ENCODE measurements around the gene PHETA2.
"Not testable (repeated sequence)": the region's sequence is repeated elsewhere in the genome, so short reads cannot be mapped to it uniquely, and the experiment has no call there.

Gene PHETA2

DNA sequence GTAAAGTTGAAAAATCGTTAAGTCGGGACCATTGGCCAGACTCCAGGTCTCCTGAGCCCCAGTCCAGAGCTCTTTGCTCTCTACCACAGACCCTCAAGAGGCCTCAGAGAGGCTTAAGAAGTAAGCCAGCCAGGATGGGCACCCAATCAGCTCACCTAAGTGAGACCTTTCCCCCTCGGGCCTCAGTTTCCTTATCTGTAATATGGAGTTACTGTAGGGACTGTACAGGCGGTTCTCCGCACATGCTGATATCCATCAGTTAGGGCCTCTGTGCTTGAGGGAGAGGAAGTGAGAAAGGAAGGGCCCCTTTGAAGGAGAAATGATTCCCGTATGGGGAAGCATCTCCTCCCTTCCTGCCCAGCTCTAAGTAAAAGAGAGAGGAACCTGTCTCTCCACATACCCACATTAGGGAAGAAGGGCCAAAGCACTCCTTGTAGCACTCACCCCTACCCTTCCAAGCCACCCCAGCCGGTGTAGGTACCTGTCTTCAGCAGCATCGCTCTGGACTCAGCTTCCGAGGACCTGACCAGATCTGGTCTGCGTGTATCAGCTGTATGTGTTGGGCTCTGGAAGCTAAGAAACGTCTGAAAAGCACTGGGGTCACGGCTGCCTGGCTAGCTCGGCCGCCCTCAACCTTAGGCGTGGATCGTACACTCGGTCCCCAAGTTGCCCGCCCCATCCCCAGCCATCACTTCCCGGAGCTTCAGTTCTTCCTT lies 4.1 kb upstream of the PHETA2 start:
- no peak for DNase-seq (ENCODE audit: low read depth)

DNA sequence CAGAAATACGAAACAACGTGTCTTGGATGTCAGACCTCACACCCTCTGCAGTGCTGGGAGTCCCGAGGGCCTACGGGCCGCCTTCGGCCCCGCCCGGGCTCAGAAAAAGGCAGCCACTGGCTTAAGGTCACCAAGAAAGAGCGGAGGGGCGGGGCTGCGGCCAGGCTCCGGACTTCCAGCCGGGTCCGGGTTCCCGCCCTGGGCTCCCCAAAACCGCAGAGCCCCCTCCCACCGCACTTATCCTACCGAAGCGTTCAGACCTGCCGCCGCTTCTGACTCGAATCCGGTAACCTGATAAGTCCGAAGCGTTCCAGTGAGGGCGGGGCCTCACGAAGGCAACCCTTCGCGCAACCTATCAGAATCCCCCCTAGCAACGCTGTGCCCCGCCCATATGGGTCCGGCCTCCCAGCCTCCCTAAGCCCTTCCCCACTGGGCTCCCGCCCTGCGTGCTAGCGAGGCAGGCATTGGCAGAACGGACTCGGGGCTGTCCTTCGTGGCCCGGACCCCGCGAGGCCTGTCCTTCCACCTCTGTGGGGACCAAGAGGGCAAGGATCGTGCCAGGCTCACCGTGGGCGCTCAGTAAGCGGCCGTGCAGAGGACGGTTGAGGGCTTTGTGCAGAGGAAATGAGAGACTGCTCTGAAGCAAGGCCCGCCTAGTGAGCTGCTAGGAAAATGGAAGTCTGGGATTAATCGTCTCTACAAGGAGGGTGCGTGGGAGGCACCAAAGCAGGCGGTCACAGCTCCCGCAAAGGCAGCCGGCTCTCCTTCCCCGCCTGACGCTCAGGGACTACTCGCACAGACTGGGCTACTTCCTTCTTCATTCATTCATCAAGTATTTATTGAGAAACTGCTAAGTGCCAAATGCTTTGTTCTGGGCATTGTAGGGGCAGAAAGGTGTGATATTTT lies 3.3 kb upstream of the PHETA2 start, which contains the start of gene NAGA:
NAGA (minus strand) TSS at position 296 of the 906 bp plus-strand sequence. CDS start 515 bp downstream, outside the sequence.
- peak; percentile 83 for DNase-seq (ENCODE audit: low read depth)

DNA sequence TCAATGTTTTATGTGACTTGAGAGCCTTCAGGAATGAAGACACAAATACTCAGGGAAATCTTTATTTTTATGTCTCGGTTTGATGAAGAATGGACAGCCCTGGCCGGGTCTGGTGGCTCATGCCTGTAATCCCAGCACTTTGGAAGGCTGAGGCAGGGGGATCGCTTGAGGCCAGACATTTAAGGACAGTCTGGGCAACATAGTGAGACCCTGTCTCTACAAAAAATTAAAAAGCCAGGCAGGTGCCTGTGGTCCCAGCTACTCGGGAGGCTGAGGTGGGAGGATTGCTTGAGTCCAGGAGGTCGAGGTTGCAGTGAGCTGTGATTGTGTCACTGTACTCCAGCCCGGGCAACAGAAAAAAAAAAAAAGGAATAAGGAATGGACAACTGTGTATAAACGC lies 2.5 kb upstream of the PHETA2 start:
- DNase-seq (ENCODE audit: low read depth): not testable (repeated sequence)

DNA sequence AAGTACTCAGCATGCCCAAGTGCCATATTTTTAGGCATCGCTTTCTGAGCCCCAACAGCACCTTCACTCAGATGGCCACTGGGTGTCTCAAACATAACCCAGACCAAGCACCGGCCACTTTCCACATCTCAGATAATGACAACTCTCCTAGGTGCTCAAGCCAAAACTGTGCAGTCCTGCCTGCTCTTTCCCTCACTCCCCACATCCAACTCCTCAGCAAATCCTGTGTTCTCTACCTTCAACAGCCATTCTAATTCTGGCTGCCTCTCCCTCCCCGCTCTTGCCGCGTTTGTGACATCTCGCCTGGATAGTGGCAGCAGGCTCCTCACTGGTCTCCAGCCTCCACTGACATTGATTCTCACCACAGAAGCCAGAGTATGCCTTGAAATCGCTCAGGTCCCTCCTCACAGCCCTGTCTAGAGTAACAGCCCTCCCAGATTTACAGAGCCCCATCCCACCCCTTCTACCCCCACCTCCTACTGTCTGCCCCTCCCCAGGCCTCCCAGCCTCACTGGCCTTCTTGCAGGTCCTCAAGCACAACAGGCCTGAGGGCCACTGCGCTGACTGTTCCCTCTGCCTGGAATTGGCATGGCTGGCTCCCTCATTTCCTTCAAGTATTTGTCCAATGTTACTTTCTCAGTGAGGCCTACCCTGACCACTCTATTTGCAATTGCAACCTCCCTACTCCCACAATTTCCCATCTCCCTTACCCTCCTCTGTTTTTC lies 1.3 kb upstream of the PHETA2 start:
- no peak for DNase-seq (ENCODE audit: low read depth)

DNA sequence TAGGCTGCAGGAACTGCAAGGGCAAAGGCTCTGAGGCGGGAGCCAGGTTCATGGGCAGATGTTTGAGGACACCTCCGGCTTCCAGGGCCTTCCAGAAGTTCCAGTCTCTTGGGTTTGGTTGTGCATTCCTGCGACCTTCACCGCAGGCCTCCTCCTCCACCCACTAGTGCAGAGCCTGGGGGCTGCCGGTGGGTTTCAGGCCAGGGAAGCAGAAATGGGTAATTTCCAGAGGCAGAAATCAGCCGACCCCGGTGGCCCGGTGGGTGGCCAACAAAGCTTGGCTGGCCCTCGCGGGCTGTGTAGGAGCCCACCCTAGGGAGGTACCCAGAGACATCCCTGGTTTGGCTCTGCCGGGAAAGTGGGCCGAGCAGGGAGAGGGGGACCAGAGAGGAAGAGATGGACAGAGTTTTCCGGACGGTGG lies 417 bp upstream of the PHETA2 start:
- no peak for DNase-seq (ENCODE audit: low read depth)

DNA sequence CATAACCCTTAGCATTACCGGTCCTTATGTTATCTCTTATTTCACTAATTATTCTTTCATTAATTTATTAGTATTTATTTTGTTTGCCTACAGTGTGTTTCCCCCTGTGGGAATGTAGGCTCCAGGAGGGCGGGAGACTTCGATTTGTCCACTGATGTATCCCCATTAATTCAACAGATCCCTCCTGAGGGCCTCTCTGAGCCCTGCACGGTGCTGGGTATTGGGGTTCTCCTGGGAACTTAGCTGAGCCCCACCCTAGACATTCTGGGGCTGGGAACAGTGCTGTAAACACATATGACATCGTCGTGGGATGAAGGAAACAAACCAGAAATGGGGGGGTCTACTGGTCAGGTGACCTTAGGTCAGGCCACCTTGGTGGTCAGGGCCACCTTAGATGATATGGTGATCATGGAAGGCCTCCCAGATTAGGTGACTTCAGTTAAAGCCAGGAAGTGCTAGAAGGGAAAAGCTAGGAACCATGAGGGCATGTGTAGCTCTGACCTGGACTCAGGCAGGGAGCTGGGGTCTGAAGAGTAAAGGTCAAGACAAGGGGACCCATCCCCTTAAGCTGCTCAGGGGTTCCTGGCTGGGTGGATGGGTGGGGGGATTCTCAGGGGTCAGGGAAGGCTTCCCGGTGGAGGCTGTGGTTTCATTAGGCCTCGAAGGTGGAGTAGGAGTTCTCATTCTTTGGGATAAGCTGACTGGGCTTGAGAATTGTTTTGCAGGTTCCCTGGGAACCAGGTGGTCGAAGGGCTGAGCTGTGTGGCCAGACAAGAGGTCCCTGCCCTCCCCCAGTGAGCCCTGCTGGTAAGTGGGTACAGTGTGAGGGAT lies 1.0 kb downstream of the PHETA2 start:
- no peak for DNase-seq (ENCODE audit: low read depth)

DNA sequence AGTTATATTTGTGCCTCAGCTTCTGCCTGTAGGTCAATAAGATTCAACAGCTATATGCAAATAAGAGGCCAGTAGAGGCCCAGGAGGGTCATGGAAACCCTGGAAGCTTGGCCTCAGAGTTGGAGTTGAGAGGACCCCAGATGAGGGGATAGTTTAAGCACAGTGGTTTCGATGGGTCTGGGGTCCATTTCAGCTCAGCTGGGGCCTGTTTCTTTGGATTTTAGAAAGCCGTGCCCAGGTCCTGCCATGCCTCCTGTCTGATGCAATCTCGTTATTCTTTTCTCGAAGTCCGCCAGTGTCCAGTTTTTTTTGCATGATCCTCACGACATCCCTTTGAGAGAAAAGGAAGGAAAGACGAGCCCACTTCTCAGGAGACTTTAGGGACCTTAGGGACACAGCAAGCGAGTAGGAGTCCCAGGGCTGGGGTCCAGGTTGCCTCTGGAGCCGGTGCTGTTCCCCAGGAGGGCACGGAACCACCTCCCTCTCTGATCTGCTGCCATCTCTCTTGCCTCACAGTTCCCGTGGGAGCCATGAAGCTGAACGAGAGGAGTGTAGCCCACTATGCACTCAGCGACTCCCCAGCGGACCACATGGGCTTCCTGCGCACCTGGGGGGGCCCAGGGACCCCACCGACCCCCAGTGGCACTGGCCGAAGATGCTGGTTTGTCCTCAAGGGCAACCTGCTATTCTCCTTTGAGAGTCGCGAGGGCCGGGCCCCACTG lies 2.9 kb downstream of the PHETA2 start:
- DNase-seq (ENCODE audit: low read depth): no peak

DNA sequence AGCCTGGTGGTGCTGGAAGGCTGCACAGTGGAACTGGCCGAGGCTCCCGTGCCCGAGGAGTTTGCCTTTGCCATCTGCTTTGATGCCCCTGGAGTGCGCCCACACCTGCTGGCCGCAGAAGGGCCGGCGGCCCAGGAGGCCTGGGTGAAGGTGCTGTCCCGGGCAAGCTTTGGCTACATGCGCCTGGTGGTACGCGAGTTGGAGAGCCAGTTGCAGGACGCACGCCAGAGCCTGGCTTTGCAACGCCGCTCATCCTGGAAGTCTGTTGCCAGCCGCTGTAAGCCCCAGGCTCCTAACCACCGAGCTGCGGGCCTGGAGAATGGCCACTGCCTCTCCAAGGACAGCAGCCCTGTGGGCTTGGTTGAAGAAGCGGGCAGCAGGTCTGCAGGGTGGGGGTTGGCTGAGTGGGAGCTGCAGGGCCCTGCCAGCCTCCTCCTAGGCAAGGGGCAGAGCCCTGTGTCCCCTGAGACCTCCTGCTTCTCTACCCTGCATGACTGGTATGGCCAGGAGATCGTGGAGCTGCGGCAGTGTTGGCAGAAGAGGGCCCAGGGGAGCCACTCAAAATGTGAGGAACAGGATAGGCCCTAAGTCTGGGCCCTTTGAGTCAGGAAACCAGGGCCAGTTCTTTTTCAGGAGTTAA lies 3.6 kb downstream of the PHETA2 start:
- DNase-seq (ENCODE audit: low read depth): no peak

DNA sequence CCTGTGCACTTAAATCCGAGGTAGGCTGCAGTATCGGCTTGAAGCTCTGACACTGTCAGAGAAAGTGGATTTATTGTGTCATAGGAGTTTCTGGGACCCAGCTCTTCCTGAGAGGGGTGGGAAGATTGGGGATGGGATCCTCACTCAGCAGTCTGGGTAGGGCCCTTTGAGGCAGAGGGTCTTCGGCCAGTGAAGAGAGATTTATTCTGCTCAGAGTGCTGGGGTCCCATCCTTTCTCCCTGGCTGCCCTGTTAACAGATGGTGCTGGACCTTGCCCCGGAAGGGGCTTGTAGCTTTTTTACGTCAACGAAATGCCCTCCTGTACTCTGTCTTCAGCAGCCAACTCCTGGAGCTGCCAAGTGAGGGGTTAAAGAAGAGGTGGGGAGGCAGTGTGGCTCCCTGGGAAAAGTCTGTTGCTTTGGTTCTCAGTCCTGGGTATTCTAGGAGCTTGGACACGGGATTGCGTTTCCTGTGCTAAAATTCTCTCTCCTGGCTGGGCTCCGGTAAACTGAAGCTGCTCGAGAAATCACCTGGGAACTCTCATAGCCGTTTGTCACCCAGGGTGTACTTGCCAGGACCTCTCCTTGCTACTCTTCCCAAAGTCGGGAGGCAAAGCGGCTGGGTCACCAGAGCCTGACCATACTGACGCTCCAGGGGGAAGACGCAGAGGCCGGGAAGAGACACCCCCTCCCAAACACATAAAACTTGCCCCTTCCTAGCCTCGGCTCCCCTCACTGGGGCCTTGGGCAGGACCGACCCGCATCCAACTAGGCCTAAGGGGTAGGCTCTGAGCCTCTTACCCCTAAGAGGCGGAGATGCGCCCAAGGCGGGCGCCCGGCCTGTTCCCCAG lies 4.6 kb downstream of the PHETA2 start:
- no peak for DNase-seq (ENCODE audit: low read depth)

DNA sequence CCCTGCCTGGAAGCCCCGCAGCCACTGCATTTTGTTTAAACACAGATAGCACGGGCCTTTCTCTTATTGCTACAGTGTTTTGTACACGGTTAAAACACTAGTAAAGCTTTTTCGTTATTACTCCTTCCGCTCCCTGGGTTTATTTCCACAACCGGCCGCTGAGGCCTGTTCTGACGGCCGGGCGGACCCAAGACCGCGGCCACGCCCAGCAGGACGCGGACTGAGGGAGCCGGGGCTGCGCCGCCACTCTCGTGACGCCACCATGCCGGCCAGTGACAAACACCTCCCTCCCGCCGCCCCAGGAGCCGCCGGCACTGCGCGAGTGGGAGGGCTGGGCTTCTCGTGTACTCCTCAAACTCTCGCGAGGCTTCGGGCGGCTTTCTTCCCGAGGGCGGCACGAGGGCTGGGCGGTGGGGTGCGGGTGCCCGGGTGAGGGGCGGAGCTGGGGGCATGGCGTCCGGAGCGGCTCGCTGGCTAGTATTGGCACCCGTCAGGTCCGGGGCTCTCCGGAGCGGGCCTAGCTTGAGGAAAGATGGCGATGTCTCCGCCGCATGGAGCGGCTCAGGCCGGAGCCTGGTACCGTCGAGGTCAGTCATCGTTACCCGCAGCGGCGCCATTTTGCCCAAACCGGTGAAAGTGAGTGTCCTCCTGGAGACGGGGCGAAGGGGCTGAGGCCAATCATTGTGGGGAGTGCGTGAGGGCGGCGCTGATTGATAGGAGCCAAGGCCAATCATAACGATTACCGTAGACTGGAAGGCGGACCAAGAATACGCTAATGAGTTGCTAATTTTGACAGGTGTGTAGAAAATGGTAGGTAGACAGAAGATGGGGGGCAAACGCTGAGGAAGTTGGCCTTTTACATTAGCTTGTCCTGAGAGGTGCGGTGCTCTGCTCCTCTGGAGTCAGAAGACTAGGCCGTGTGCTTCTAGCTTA lies 5.5 kb downstream of the PHETA2 start, which contains the start of gene SMDT1:
SMDT1 (plus strand) TSS at position 382 of the 933 bp plus-strand sequence; CDS start at position 451, 69 bp downstream.
- DNase-seq (ENCODE audit: low read depth): peak; percentile 94

DNA sequence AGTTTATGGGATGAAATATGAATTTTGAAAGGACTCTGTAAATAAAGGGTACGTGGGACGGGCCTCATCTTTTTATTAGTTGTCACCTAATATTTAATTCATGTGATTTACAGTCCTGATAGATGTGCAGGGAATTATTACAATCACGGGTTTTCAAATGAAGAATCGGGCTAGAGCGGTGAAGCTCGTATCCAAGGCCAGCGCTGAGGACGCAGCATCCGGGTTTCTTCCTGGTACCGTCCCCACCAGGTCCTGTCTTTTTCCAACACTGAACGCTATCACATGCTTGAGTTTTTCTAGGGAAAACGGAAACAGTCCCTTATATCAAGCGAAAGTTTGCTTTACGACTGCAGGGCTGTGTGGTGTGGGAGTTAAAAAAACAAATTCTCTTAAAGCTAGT lies 6.2 kb downstream of the PHETA2 start:
- no peak for DNase-seq (ENCODE audit: low read depth)

DNA sequence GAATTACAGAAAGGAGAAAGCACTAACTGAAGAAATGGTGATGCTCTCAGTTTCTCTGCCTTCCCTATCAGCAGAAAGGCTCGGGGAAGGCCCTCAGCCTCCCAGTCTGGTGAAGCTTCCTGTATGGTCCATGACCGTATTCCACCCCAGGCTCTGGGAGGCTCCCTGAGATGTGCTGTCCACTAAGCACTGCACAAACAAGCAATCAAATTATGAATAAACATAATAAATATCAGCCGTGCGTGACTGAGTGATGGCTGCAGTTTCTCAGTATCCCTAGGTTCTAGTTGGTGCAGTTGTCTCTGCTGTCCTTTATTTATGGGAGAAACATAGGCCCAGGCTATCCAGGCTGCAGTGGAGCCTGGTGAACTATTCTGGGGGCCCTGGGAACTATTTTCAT lies 9.1 kb downstream of the PHETA2 start:
- DNase-seq (ENCODE audit: low read depth): no peak

DNA sequence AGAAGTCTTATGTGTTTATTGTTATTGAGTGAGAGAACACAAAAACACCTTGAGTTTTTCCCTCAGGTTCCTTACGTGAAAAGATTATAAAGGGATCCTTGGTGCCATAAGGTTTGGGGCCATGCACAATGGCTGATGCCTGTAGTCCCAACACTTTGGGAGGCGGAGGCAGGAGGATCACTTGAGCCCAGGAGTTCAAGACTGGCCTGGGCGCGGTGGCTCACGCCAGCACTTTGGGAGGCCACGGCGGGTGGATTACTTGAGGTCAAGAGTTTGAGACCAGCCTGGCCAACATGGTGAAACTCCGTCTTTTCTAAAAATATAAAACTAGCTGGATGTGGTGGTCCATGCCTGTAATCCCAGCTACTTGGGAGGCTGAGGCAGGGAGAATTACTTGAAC lies 10.8 kb downstream of the PHETA2 start:
- no peak for DNase-seq (ENCODE audit: low read depth)

DNA sequence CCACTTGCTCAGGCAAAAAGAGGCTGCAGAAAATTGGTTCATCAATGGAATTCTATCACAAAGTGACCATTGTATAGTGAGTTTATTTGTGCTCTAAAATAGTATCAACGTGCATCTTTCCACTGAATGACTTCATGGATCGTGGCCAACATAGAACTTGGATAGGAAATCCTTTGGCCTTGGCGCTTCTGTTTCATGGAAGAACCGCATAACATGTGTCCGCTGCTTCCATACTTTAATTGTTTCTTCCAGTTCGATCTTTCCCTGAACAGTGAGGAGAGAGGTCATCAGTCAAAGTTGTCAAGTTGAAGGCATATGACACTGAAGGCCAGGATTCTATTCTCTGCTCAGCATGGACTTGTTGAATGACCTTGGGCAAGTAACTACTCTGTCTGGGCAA lies 12.0 kb downstream of the PHETA2 start:
- no peak for DNase-seq (ENCODE audit: low read depth)

DNA sequence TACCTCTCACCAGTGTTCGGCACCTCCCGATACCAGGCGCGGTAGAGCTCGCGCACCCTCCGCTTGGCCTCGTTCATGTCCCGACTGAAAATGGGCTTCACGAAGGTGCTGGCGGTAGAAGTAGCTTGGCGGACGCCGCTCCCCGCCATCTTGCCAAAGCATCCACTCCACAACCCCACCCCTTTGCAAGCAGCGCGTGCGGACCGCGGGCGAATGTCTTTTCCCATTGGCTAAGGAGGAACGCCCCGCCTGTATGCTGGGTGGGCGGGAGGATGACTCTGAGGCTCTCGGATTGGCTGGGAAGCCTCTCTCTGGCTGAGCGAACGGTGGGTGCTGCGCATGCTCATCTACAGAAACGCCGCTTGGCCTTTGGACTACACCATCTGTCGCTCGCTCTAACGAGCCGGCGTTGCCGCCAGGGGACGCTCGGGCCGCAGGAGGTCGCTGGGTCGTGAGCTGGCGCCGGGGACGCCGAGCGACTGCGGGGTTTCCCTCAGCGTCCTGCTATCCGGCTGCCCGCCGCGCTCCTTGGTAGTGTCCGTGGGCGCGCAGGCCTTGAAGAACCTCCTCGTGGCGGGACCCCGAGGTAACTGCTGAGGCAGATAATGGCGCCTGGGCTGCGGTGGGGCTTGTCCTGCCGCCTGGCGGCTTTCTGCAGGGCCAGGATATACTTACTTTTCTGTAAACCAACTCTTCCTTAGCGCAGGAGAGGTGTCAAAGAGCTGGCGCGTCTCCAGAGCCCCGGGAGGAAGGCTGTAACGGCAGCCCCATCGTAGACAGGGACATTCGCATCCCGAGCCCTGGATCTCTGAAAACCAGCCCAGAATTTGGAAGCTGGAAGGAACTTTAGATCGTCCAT lies 16.8 kb downstream of the PHETA2 start, which contains the start of gene NDUFA6:
NDUFA6 (minus strand) TSS at position 177 of the 859 bp plus-strand sequence; CDS start at position 149, 28 bp downstream.
- peak; percentile 93 for DNase-seq (ENCODE audit: low read depth)

DNA sequence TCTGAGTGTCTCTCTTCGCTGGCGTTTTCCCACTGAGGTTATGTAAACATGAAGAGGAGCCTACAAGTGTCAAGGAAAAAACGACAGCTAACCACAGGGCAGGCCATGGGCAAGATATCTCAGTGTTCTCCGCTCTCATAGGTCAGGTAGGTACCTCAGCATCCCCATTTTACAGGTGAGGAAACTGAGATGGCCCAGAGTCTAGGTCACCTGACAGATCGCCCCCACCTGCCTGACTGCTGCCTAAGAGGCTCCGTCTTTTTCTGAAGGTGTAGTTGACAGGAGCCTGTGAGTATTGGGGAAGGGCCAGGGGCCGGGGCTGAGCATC lies 17.4 kb downstream of the PHETA2 start:
- DNase-seq (ENCODE audit: low read depth): no peak

DNA sequence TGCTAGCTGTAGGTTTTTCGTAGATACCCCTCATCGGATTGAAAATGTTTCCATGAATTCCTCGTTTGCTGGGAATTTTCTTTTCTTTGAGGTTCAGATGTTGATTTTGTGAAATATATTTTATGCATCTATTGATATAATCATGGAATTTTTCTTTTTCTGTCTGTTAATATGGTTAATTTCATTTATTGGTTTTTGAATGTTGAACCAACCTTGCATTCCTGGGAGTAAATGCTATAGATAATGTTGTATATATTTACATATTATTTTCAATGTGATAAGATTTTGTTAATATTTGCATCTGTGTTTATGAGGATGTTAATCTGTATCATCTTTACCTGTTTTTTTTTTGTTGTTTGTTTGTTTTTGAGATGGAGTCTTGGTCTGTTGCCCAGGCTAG lies 27.2 kb downstream of the PHETA2 start:
- no peak for DNase-seq (ENCODE audit: low read depth)
